GM18909 (cell line): ENCODE results near the gene ZNF80.
A peak's percentile ranks its signal among the peaks of the same experiment; 100 is the strongest.

ENCODE experiments used
- ATAC-seq: cut with Tn5 transposase; IDR thresholded peaks from one replicate; pipeline ENCODE4 v1.9.1; 2021; ENCODE audit warnings: mild to moderate bottlenecking; ENCODE audit not compliant: unreplicated experiment, poor library complexity

Gene ZNF80

DNA sequence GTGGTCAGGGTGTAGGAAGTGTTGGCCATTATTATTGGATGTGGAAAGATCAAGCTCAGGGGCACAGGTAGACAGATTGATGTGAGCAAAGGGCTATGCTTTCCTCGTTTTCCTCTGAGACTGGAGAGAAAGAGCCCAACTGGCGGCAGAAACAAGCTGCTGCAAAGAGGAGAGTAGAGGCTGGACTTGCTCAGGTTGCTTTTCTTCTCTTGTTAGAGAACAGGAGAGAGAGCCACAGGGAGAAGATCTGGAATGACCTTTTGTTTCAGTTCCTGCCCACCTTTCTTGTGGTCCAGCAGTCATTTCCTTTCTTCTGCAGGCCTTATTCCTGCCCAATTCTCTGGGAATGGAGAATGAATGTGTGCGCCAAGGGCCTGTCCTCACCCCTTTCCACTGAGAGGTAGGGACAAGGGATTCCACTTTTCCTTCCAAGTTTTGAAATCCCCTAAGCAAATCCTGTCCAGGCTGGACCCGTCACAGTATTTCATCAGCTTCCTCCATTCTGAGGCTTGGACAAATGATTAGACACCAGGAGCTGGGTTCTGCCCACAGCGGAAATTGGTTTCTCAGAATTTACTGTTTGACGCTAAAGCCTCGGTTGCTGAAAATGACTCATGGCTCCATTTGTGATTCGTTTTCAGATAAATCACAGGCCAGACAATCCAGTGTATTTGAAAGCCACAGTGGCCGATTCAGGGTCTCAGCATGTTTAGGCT is 16.1 kb downstream of the ZNF80 start:
- ATAC-seq: peak; percentile 36

DNA sequence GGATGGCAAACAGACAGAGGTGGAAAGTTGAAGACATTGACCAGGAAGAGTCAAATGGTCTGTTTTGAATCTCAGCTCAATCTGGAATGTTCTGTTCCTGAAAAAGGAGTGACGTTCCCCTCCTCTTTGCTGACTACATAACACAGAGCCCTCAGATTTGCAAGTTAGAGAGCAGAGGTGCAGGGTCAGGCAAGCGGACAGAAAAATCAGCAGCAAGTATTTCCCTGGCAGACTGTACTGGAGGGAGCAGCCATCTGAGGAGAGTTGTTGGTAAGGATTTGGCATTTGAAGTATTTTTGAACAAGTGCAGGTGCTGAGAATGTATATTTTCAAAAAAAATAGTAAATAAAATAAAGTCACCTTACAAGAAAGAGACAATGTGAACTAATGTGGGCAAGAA is 17.6 kb downstream of the ZNF80 start:
- ATAC-seq: no peak

DNA sequence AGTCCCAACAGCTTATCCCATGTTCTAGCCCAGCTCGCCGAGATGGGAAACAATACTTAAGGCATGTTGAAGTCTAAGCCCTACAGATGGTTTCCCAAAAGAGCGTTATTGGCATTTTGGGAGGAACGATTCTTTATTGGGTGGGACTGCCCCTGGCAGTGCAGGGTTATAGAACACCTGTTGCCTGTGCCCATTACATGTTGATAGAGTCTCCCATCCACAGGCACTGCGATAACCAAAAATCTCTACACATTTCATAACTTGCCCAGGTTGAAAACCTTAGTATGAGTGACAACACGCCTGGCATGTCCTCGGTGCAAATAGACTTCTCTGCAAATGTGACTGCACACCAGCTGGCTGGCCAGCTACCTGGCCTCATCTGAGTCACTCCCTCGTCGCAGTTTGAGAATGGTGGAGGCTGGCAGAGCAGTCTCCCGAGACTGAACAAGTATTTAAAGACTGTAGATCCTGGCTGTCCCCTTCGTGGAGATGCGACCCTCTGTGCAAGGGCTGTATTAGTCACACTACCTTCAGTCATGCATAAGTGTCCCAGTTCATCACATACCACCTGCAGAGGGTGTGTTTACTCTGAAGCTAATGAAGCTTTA is 18.7 kb downstream of the ZNF80 start:
- no peak for ATAC-seq

DNA sequence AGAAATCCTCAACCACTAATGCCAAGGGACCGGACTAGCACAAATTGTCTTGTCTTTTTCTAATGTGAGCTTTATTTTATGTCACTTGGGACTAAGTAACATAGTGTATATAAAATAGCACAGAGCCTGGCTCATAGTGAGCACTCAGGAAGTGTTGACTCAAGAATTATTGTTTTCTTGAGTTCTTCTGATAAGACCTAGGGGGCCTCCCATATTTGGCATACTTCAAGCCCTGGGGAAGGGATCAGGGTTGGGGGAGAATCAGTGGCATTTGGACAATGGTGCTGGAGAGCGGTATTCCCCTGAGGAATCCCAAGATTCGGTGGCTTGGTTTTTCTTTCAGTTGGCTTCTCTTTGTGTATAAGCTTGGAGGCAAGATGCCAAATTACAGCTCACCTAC is 19.4 kb downstream of the ZNF80 start:
- no peak for ATAC-seq

DNA sequence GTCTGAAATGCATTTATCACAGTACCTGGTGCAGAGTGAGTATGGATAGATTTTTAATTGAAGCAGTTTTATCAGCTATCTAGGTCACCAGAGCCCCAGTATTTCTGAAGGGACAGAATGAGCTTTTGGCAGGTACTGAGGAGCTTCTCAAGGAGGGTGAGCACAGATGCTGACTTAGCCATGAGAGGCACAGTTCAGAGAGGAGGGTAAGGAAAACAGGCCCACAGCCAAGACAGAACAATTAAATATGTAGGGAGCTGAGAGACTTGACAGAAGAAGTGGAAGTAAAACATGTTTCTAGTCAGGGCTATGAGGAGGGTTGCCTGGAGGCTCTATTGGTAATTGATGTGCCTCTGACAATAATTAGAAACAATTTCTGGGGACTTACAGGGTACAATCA is 20.1 kb downstream of the ZNF80 start:
- ATAC-seq: no peak

DNA sequence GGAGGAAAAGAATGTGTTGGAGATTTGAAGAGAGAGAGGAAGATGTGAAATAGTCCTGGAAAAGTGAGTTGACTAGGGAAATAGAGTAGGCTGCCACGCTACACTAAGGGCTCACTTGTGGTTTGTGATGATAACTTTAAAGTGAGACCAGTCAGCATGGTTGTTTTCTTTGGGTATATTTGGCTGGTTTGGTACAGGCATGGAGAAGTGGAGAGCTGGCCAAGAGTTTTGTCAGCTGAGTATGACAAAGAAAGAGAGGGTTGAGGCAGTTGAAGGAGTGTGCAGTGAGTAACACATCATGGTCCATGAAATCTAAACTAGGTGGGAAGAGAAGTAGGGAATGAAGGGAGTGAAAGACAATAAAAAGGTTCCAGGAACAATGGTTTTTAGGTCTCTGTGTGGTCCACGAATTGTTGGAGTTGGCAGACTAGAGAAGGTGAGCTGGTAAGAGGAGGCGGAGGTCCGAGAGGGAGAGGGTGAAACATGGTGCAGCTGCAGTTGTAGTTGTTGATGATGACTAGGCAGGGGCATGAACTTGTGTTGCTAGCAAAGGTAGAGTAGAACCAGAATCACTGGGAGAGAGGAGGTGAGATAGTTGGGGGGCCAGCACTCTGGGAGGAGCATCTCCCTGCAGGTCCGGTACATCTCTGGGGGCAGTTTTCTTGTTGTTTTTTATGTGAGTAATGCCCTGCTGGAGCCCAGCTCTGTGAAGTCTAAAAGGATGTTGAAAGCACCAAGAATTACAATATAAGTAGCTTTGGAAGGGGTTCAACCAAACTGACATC is 21.0 kb downstream of the ZNF80 start:
- ATAC-seq: no peak

DNA sequence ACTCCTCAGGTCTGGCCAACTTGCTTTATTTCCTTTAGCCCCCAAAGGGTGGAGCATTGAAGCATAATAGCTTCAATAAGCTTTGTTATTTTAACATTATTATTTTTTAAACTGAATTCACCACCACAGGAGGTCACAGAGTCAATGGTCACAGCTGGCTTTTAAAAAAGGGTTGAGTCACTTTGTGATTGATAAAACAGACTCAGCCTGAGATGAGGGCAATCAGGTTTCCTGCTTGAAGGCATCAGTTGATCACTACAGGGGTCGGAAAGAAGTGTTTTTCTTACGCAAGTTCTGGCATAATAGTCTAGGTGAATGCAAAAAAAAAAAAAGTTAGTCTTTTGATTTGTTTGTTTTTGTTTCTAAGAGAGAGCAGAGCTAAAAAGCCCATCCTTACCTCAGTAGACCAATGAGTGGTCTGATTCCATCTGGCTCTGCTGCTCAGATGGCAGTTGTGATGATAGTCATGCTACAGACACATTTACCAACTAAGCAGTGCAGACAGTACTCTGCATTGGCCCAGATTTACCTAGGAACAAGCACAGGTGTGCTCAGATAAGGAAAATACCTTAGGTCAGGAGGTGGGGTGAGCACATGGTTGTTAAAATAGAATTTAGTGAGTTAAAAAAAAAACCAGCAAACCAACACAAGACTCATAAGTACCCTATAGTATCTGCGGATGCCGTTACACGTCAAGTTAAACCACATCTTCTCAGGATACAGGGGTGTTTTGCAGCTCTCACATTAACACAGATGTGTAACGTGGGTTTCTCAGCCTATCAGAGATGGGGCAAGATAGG is 22.6 kb downstream of the ZNF80 start:
- ATAC-seq: peak; percentile 35

DNA sequence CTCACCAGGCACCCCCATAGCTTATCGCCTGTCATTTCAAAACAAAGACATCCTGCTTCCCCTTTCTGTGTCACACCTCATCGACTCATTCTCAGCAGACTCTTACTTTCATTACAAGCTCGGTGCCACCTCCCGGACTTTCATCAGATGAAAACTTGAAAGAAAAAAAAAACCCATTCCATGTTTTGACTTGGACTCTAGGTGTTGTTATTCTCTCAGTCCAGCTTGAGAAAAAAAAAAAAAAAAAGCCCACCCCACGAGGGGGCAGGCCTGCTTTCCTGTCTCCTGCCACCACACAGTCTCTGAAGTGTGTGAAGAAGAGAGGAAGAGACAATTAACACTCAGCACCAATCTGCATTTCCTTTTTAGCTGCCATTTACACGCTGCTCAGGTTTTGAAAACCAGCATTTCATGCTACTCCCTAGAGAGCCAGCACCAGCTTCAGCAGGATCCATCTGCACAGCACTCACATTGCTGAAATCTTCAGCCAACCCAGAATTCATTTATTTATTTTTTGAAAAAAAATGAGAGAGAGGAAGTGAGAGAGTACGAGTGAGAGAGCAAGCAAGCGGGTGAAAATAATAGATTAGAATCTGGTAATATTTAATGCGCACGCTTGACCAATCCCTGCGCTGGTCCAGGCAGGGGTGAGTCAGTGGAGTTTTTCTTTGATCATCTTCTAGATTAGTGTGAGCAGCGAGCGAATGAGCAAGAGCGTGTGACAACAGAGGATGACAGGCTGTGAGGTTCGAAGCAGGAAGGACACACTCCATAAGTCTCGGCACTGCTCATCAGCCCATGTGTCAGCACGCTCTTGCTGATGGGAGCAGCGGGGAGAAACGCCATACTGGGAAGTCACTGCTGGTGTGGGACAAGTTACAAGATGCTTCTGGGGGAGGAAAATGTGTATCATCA is 23.5 kb downstream of the ZNF80 start:
- ATAC-seq: peak; percentile 83

DNA sequence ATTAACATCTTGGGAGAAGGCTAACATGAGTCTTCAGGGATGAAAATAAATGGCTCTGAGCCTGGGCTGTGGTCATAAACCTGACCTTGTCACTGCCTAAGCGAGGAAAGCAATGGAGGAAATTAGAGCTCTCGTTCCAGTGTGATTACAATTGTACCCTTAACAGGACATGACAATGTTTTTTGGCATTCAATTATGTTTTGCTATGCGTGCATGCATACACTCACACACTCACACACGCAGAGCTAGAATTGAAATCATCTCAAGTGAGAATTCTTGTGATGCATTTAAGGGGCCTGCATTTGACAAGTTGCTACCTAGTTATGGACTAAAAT is 24.1 kb downstream of the ZNF80 start:
- ATAC-seq: no peak

DNA sequence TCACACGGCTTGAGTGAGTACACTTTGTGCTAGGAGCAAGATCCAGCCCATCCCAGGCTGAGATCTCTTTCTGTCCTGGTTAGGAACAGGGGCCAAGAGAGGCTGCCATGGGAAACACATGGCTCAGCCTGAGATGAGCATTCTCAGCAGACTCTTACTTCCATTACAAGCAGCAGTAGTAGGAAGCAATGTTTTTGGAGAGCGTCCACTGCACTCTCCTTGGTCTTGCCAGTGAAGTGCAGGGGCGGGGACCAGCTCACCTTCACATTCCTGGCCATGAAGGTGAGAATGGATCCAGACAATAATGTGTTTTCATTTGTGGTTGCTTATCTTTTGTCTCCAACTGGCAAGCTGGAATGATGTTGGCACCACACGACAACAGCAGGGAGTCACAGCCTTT is 24.7 kb downstream of the ZNF80 start:
- no peak for ATAC-seq

DNA sequence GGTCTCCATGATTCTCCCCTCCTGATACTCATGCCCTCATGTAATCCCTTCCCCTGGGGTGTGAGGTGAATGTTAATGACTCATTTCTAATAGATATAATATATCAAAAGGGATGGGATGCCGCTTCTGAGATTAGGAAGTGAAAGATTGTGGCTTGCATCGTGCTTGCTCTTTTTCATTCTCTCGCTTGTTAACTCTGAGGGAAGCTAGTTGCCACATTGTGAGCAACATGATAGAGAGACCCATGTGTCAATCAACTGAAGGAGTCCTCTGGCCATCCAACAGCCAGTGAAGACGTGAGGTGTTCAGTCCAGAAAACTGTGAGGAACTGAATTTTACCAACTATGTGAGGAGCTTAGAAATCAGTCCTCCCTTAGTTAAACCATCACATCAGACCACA is 29.6 kb downstream of the ZNF80 start:
- peak; percentile 97 for ATAC-seq

DNA sequence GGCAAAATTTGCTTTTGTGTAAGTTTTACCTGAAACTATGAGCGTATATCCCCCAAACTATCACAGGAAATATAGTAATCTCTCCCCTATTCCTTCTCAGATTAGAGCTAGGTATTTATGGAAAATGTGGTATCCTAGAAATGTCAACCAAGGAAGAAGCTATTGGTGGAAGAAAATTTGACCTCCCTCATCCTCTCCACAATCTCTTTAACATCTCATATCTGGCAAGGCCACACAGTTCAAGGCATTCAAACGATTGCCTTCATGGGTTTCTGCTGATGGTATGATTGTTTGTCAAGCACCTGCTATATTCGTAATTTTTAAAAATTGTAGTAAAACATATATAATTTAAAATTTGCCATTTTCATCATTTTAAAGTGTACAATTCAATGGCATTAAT is 31.0 kb downstream of the ZNF80 start:
- no peak for ATAC-seq

DNA sequence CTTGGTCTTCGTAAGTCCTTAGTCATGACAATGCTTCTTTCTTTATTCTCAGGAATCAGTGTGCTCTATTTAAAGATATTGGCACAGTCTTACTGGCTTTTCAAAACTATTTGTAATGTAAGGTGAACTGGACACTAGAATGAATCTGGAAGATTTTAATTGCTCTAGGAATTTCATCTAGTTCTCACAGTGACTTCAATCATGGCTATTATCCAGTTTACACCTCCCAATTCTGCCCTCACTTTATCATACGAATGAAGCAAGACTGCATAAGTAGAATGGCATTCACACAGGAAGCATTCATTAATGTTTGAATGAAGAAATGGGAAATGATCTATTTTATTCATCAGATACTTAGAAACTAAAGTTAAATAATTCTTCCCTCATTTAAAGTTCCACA is 31.8 kb downstream of the ZNF80 start:
- ATAC-seq: no peak

DNA sequence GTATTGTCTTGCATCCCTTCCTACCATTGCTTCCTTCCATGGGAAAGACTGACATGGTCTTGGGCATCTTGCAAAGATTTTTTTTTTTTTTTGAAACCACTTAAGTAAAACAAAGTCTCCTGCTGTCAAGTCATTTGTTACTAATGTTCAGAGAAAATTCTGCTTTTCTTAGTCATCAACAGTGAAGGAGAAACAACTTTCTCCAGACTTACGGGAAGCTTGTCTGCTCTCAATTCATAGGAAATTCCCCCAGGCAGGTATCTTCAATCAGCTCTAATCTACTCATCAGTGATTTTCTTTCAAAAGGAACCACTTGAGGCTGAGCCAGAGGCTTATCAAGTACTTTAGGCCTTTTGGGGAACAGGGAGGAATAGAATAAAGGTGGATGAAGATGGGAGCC is 42.6 kb downstream of the ZNF80 start:
- no peak for ATAC-seq

DNA sequence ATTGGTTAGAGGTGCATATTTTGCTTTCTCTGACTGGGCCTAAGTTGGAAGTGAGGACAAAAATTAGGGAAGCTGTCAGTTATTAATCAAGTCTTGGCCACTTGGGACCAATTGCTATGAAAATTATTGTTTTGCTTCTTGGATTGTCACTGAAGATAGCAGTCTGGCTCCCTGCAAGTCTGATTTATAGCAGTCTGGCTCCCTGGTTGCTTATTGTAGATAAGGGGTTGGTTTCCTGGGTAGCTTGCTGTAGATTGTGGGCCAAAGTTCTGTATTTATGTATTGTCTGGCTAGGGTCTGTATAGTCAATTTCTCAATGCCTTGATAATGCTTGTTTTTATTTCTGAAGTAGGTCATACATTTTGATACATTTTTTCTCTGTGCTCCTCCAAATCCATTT is 45.2 kb downstream of the ZNF80 start:
- ATAC-seq: no peak

DNA sequence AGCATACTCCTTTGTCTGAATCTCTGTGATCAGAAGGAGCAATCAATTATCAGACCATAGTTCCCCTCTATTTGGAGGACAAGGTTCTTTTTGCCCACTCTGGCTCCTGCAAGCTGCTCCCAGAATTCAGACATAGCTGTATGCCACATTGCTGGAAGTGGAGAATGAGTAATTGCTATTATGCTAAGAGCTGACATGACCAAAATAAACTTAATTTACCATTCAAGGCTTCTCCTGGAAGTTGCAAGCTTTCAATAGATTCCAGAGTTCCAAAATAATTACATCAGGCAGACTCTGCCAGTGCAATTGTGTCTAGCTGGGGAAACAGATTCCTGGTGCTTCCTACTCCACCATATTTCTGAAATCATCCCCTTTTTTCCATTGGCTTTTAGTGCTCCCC is 50.9 kb downstream of the ZNF80 start:
- ATAC-seq: no peak
